ENCODE data around the gene RGS1. TPM values are rescaled to one million over a fixed set of nuclear protein-coding genes. Genes with fewer than 3 reads are reported as not detected.

Gene RGS1
- total RNA-seq, 1 donor from 2014 or later, result not detected

DNA sequence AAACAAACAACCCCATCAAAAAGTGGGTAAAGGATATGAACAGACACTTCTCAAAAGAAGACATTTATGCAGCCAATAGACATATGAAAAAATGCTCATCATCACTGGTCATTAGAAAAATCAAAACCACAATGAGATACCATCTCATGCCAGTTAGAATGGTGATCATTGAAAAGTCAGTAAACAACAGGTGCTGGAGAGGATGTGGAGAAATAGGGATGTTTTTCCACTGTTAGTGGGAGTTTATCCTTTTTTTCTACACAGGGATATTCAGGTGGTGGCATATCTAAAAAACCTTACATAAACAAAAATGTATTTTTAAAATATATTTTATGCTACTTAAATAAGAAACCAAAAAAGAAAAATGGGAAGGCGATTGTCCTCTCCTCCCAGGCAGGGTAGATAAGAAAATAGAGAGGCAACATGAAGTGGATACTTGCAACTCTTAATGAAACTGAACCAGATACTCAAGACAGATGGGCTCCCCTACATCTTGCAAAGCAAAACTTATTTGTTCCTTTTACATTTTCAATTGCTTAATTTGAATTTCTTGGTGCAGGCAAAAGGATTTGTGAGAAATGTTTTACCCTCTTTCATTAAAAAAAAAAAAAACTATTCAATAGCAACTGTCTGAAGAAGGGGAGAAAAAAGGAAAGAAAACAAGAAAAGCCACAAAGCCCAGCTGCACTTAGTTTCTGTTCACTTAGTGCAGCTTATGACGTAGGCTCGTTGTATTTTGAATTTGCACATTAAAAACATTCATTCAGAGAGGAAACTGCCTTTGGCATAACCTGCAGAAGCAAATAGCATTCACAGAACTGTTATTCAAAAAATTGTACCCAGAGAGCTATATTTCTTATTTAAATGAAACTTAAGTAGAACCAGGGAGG is 36.9 kb upstream of the RGS1 start:
- Mint-ChIP-seq H3K27ac (ENCODE audit: unreplicated experiment) (no peak overlapping the region), H3K4me1 (ENCODE audit: low read depth, unreplicated experiment) (no peaks in the 10 kb centered on the region), H3K27me3 (ENCODE audit: unreplicated experiment) (no peaks in the 10 kb centered on the region), H3K9me3 (ENCODE audit: unreplicated experiment) (no peaks in the 10 kb centered on the region), H3K4me3 (ENCODE audit: unreplicated experiment) (no peak overlapping the region), H3K36me3 (ENCODE audit: unreplicated experiment) (no peaks in the 10 kb centered on the region)
- no peak for TF ChIP-seq CTCF (IDR thresholded peaks at IDR 0.05; ENCODE audit: partially characterized antibody, unreplicated experiment)
- no peak for DNase-seq

DNA sequence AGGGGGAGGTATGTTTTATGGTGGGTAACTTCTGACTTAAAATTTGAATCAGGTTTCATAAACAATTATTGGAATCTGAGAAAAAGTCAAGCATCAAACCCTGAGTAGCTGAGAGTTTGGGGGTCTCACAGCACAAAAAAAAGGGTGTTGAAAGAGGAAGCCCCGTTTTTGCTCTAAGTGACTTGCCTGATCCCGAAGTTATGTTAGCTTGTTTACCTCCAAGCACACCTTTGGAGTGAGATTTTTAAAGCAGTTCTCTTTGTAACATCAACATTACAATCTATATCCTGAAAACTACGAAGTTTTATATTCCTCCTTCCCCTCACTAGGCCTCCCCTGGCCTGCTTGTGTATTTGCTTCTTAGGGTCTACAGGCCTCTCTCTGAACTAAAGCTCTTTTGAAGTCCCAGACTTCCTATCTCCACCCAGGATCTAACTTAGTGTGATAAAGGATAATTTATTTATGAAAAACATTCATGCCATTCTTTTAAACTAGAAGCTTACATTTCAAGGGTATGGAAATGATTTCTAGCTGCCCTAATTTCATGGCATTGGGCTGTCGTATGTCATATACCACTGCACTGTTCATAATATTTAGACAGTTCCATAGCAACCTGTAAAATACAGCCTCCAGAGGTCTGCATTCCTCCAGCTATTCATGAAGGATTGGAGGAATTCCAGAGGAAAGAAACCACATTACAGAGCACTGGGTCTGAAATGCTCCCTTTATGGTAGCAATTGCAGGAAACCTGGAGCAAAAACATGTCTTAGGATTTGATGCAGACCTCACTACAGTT is 36.1 kb upstream of the RGS1 start:
- Mint-ChIP-seq H3K27ac (ENCODE audit: unreplicated experiment) (no peak overlapping the region), H3K36me3 (ENCODE audit: unreplicated experiment) (no peaks in the 10 kb centered on the region), H3K4me1 (ENCODE audit: low read depth, unreplicated experiment) (no peaks in the 10 kb centered on the region), H3K27me3 (ENCODE audit: unreplicated experiment) (no peaks in the 10 kb centered on the region), H3K4me3 (ENCODE audit: unreplicated experiment) (no peak overlapping the region), H3K9me3 (ENCODE audit: unreplicated experiment) (no peaks in the 10 kb centered on the region)
- no peak for TF ChIP-seq CTCF (IDR thresholded peaks at IDR 0.05; ENCODE audit: partially characterized antibody, unreplicated experiment)
- DNase-seq, result no peak

DNA sequence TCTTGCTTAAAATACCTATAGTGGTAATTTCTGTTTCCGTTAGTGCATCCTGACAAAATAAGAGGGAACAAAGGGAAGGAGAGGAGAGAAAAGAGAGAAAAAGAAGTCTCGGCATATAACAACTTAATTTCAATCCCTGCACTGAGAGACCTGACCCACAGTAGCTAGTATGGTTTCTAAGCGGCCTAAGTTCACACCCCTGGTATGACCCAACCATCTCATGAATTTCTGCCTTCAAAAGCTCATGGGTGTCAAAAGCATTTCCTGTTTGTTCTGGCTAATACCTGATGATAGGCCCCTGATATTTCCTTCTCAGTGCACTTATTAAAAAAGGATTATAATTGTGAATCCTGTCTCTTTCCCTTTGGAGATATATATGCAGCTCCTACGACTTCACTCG is 32.1 kb upstream of the RGS1 start:
- no peak overlapping the region for H3K4me3 Mint-ChIP-seq (ENCODE audit: unreplicated experiment)
- H3K27me3 Mint-ChIP-seq (ENCODE audit: unreplicated experiment), result no peaks in the 10 kb centered on the region
- H3K36me3 Mint-ChIP-seq (ENCODE audit: unreplicated experiment), result no peaks in the 10 kb centered on the region
- H3K27ac Mint-ChIP-seq (ENCODE audit: unreplicated experiment), result no peak overlapping the region
- no peak for TF ChIP-seq CTCF (IDR thresholded peaks at IDR 0.05; ENCODE audit: partially characterized antibody, unreplicated experiment)
- no peaks in the 10 kb centered on the region for H3K9me3 Mint-ChIP-seq (ENCODE audit: unreplicated experiment)
- peaks cover 5% of the 10 kb centered on the region for H3K4me1 Mint-ChIP-seq (ENCODE audit: low read depth, unreplicated experiment)
- no peak for DNase-seq

- peak; percentile 60 for TF ChIP-seq CTCF (IDR thresholded peaks at IDR 0.05; ENCODE audit: partially characterized antibody, unreplicated experiment)
These were observed 29.6 kb upstream of the RGS1 start for GRCh38 chr1:192545896-192546521.

More at GRCh38 chr1:192545896-192546521, 29.6 kb upstream of the RGS1 start:
- Mint-ChIP-seq H3K4me1 (ENCODE audit: low read depth, unreplicated experiment) (peaks cover 5% of the 10 kb centered on the region), H3K9me3 (ENCODE audit: unreplicated experiment) (no peaks in the 10 kb centered on the region), H3K27me3 (ENCODE audit: unreplicated experiment) (no peaks in the 10 kb centered on the region), H3K4me3 (ENCODE audit: unreplicated experiment) (no peak overlapping the region), H3K36me3 (ENCODE audit: unreplicated experiment) (no peaks in the 10 kb centered on the region), H3K27ac (ENCODE audit: unreplicated experiment) (no peak overlapping the region)
- DNase-seq, result no peak

Data from glutamatergic neuron (in vitro differentiated cells).